Tibial nerve (tissue), 4 donors: ENCODE data around the gene PKNOX2.

Source experiments
- EP300 ChIP-seq, 2 donors: sonication (generic); formaldehyde crosslinking; IDR thresholded peaks; one replicate each; pipeline ENCODE4 v1.6.1; 2017; ENCODE audit warnings: antibody characterized with exemption in 2 of 2, mild to moderate bottlenecking in 1 of 2
- POLR2A ChIP-seq, 2 donors: fragments of 450-650 bp; IDR thresholded peaks; one replicate each; pipeline ENCODE4 v1.6.1; 2017; ENCODE audit warnings: antibody characterized with exemption in 2 of 2, mild to moderate bottlenecking in 2 of 2, moderate library complexity in 2 of 2
- TF ChIP-seq, protein P1 (sequence below), 5 experiments: fragments of 200-600 bp in 3 of 5; fragments of 450-650 bp in 2 of 5; sonication (generic) in 3 of 5; IDR thresholded peaks; one replicate each; pipeline ENCODE4 v1.5.1; 2016 to 2019; ENCODE audit warnings: antibody characterized with exemption in 5 of 5, mild to moderate bottlenecking in 3 of 5, moderate library complexity in 2 of 5

DNA sequence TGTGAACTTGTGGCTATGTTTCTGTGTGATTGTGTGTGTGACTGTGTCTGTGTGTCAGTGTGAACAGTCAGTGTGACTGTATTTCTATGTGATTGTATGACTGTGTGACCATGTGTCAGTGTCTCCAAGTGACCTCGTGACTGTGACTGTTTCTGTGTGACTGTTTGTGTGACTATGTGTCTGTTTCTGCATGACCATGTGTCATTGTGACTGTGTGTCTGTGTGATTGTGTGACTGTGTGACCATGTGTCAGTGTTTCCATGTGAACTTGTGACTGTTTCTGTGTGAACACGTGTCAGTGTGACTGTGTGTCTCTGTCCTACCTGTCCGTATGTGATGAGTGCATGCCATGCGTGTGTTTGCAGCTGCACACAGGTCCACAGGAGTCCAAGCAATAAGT lies 8.8 kb upstream of the PKNOX2 start:
- TF ChIP-seq POLR2A (IDR thresholded peaks at IDR 0.05): no peak
- TF ChIP-seq, protein P1, sequence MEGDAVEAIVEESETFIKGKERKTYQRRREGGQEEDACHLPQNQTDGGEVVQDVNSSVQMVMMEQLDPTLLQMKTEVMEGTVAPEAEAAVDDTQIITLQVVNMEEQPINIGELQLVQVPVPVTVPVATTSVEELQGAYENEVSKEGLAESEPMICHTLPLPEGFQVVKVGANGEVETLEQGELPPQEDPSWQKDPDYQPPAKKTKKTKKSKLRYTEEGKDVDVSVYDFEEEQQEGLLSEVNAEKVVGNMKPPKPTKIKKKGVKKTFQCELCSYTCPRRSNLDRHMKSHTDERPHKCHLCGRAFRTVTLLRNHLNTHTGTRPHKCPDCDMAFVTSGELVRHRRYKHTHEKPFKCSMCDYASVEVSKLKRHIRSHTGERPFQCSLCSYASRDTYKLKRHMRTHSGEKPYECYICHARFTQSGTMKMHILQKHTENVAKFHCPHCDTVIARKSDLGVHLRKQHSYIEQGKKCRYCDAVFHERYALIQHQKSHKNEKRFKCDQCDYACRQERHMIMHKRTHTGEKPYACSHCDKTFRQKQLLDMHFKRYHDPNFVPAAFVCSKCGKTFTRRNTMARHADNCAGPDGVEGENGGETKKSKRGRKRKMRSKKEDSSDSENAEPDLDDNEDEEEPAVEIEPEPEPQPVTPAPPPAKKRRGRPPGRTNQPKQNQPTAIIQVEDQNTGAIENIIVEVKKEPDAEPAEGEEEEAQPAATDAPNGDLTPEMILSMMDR (IDR thresholded peaks at IDR 0.05): no peak
- TF ChIP-seq EP300 (IDR thresholded peaks at IDR 0.05): no peak
